Measurements from ENCODE around the gene TPM2. TPM values are rescaled to one million over a fixed set of nuclear protein-coding genes. Genes with fewer than 3 reads are reported as not detected.

Gene TPM2
- total and polyA plus RNA-seq, 2 experiments from 2014 or later: 645 to 1,591 TPM

- Histone ChIP-seq H3K4me3 (peak overlapping the region; percentile 11), H3K27ac (peak overlapping the region; percentile 100), H3K4me1 (ENCODE audit: low read depth) (peaks cover 53% of the 10 kb centered on the region), H3K9me3 (ENCODE audit: low read depth) (no peaks in the 10 kb centered on the region), H3K36me3 (peaks cover 14% of the 10 kb centered on the region), H3K27me3 (no peaks in the 10 kb centered on the region)
- peak; percentile 56 to 86 for DNase-seq (ENCODE audit: low read depth in 1 of 2, low spot score in 1 of 2)
- TF ChIP-seq CTCF (IDR thresholded peaks at IDR 0.05; ENCODE audit: low read depth, low read length): peak; percentile 68
Measured at GRCh38 chr9:35729700-35730485, 40.2 kb upstream of the TPM2 start.

- peaks cover 18% of the 10 kb centered on the region for H3K36me3 ChIP-seq
Measured at GRCh38 chr9:35729101-35729500, 39.4 kb upstream of the TPM2 start.

GRCh38 chr9:35728041-35728971, 38.6 kb upstream of the TPM2 start:
- Histone ChIP-seq H3K27ac (peak overlapping the region; percentile 100), H3K9me3 (ENCODE audit: low read depth) (no peaks in the 10 kb centered on the region), H3K4me3 (peak overlapping the region; percentile 11), H3K36me3 (peaks cover 26% of the 10 kb centered on the region), H3K4me1 (ENCODE audit: low read depth) (peaks cover 49% of the 10 kb centered on the region), H3K27me3 (no peaks in the 10 kb centered on the region)
- peak; percentile 90 to 97 for DNase-seq (ENCODE audit: low read depth in 1 of 2, low spot score in 1 of 2)
- TF ChIP-seq CTCF (IDR thresholded peaks at IDR 0.05; ENCODE audit: low read depth, low read length): no peak

More at GRCh38 chr9:35729101-35729500, 39.4 kb upstream of the TPM2 start:
- H3K4me1 ChIP-seq (ENCODE audit: low read depth): peaks cover 53% of the 10 kb centered on the region
- H3K9me3 ChIP-seq (ENCODE audit: low read depth): no peaks in the 10 kb centered on the region
- TF ChIP-seq CTCF (IDR thresholded peaks at IDR 0.05; ENCODE audit: low read depth, low read length): no peak
- peak overlapping the region; percentile 100 for H3K27ac ChIP-seq
- H3K4me3 ChIP-seq: peak overlapping the region; percentile 11
- no peak for DNase-seq (ENCODE audit: low read depth in 1 of 2, low spot score in 1 of 2)
- H3K27me3 ChIP-seq: no peaks in the 10 kb centered on the region

GRCh38 chr9:35727676-35728040, 37.9 kb upstream of the TPM2 start:
- no peaks in the 10 kb centered on the region for H3K9me3 ChIP-seq (ENCODE audit: low read depth)
- DNase-seq (ENCODE audit: low read depth in 1 of 2, low spot score in 1 of 2): peak in 1 of 2 donors; percentile 7
- H3K4me3 ChIP-seq: peak overlapping the region; percentile 10
- peaks cover 29% of the 10 kb centered on the region for H3K36me3 ChIP-seq
- peak overlapping the region; percentile 100 for H3K27ac ChIP-seq
- peaks cover 46% of the 10 kb centered on the region for H3K4me1 ChIP-seq (ENCODE audit: low read depth)
- H3K27me3 ChIP-seq: no peaks in the 10 kb centered on the region
- TF ChIP-seq CTCF (IDR thresholded peaks at IDR 0.05; ENCODE audit: low read depth, low read length): no peak

GRCh38 chr9:35726931-35727330, 37.2 kb upstream of the TPM2 start:
- Histone ChIP-seq H3K9me3 (ENCODE audit: low read depth) (no peaks in the 10 kb centered on the region), H3K36me3 (peaks cover 35% of the 10 kb centered on the region), H3K4me1 (ENCODE audit: low read depth) (peaks cover 46% of the 10 kb centered on the region), H3K4me3 (no peak overlapping the region), H3K27me3 (no peaks in the 10 kb centered on the region), H3K27ac (peak overlapping the region; percentile 100)
- DNase-seq (ENCODE audit: low read depth in 1 of 2, low spot score in 1 of 2): peak; percentile 48 to 59
- TF ChIP-seq CTCF (IDR thresholded peaks at IDR 0.05; ENCODE audit: low read depth, low read length): peak; percentile 11
